Psoas muscle (tissue), 8 donors: ENCODE data around the gene MRAP. TPM values are rescaled to one million over a fixed set of nuclear protein-coding genes. Genes with fewer than 3 reads are reported as not detected.
A peak's percentile ranks its signal among the peaks of the same experiment; 100 is the strongest.

Source experiments
- ATAC-seq, 4 donors: fragments of 200-7000 bp; cut with Tn5 transposase; one replicate each; pipeline ENCODE4 v1.9.1; 2020; ENCODE audit warnings: moderate library complexity in 3 of 4, mild to moderate bottlenecking in 2 of 4
- DNase-seq, 2 donors: peaks; one replicate each; pipeline ENCODE4 v3.0.0-alpha.2; 2020
- H3K27ac ChIP-seq: fragments of 200-600 bp; one replicate; pipeline ENCODE4 v1.8.0; 2022
- H3K27me3 ChIP-seq, 3 donors: fragments of 200-600 bp in 1 of 3; one replicate each; pipeline versions ENCODE4 v1.6.1 to v1.8.0; 2013 to 2022; ENCODE audit warnings: low read length in 2 of 3, mild to moderate bottlenecking in 2 of 3, moderate library complexity in 1 of 3; ENCODE audit not compliant: insufficient read depth in 3 of 3
- H3K36me3 ChIP-seq, 2 donors: fragments of 200-600 bp in 1 of 2; one replicate each; pipeline versions ENCODE4 v1.6.1 to v1.8.0; 2013 to 2022; ENCODE audit warnings: low read depth in 1 of 2, mild to moderate bottlenecking in 1 of 2, moderate library complexity in 1 of 2; ENCODE audit not compliant: insufficient read depth in 1 of 2
- H3K4me1 ChIP-seq: fragments of 200-600 bp; one replicate; pipeline ENCODE4 v1.8.0; 2022
- H3K4me3 ChIP-seq: fragments of 200-600 bp; one replicate; pipeline ENCODE4 v1.8.0; 2022; ENCODE audit warnings: mild to moderate bottlenecking
- H3K9me3 ChIP-seq: fragments of 200-600 bp; one replicate; pipeline ENCODE4 v1.8.0; 2022
- CTCF ChIP-seq: fragments of 200-600 bp; IDR thresholded peaks from one replicate; pipeline ENCODE4 v1.8.0; 2022; ENCODE audit warnings: antibody characterized with exemption
- WGBS, 3 donors: extraction: QIAGEN DNeasy Blood & Tissue Kit; methylation state at CpG; one replicate each; pipeline versions ENCODE4 v1.1.6 to v1.1.7; 2013; 5-methylcytosine and 5-hydroxymethylcytosine counted together
- intact Hi-C, 2 donors: fragments of 100-400 bp; cut with DNase I; formaldehyde crosslinking; loops; one replicate each; pipeline versions ENCODE4 v1.11.0 to v1.14.2; 2022
- long read RNA-seq, 2 donors: library from polyadenylated mRNA; unstranded; transcript quantifications; one replicate each; pipeline ENCODE4 v2.0.0, GENCODE V29; 2021
- polyA plus RNA-seq, 3 donors: library from polyadenylated mRNA; stranded (reverse); fragments of 200-250 nt; gene quantifications; one replicate each; pipeline ENCODE4 v1.2.3, GENCODE V29; 2013
- total RNA-seq, 4 donors: library from RNA; stranded (reverse); fragmentation: NEBNext Ultra II Directional in 2 of 4; extraction: Animal tissue kit (Norgen Biotek cat#: 25700) in 2 of 4; gene quantifications; one replicate each; pipeline versions ENCODE4 v1.2.1 to v1.2.4, GENCODE V29; 2021 to 2023
- donor health status: healthy with polysubstance abuse.
- donor health status: DM: no; HTN: no; CAD: no; lungs with moderate emphysema.
- donor health status: Bipolar disorder and iron deficiency.
- donor health status: healthy.
- donor health status: DM: yes; HTN: yes; CAD: no.
- donor health status: DM: no; HTN: no; CAD: no.
- donor health status: DM: no; HTN: no; CAD: no.
- donor health status: DM: yes; HTN: yes; CAD: no.

MRAP gene
- total RNA-seq (under 1 TPM in 2 of 4 donors, not detected in 2; 0.23 to 0.37 TPM), polyA plus RNA-seq (1 to 10 TPM in 1 of 3 donors, under 1 TPM in 2; 0.16 to 3.1 (median 0.41) TPM)
- long read RNA-seq, donor 1, partial matches to known transcripts, result 0 of 1 reads
- long read RNA-seq, donor 1, other reads (novel, unspliced or antisense), result 1 of 1 reads
- long read RNA-seq, donor 2, partial matches to known transcripts, result 0 of 1 reads
- long read RNA-seq, donor 2, other reads (novel, unspliced or antisense), result 0 of 1 reads

GRCh38 chr21:32298658-32299081, at the start of gene MRAP:
TSS of gene MRAP (plus strand) at chr21:32298855. CDS start at chr21:32298972, 117 bp downstream.
- H3K27ac ChIP-seq, result no peak within 1 kb of the TSS
- TF ChIP-seq CTCF, result no peak
- WGBS, 3 donors, result 89 to 91% (median 89%) methylated on average over 14 of the region's 14 CpGs

GRCh38 chr21:32249511-32250280, 49.0 kb upstream of the MRAP start:
- H3K36me3 ChIP-seq, result no peaks in the 10 kb centered on the region
- no peak for DNase-seq
- intact Hi-C loops, result no loop called here
- peaks cover 0 to 9% (median 0%) of the 10 kb centered on the region in 3 donors for H3K27me3 ChIP-seq
- TF ChIP-seq CTCF, result no peak
- H3K9me3 ChIP-seq, result no peaks in the 10 kb centered on the region
- no peak overlapping the region for H3K4me3 ChIP-seq
- no peak overlapping the region for H3K27ac ChIP-seq
- H3K4me1 ChIP-seq, result no peaks in the 10 kb centered on the region
- WGBS, 3 donors, result 39 to 52% (median 46%) methylated on average over 15 of the region's 15 CpGs
- ATAC-seq, result no peak

More at GRCh38 chr21:32298658-32299081, at the start of gene MRAP:
- Histone ChIP-seq H3K27me3 (no peaks in the 10 kb centered on the region), H3K4me3 (no peak within 1 kb of the TSS), H3K4me1 (no peaks in the 10 kb centered on the region), H3K9me3 (no peaks in the 10 kb centered on the region), H3K36me3 (peaks cover 0 to 7% of the 10 kb centered on the region in 2 donors)
- ATAC-seq, result peak in 1 of 4 donors; percentile 20
- intact Hi-C loops, result no loop called here
- no peak for DNase-seq

- DNase-seq (no peak), ATAC-seq (no peak)
- H3K4me1 ChIP-seq, result no peaks in the 10 kb centered on the region
- peaks cover 0 to 10% (median 0%) of the 10 kb centered on the region in 3 donors for H3K27me3 ChIP-seq
- no peak for TF ChIP-seq CTCF
- no peak overlapping the region for H3K27ac ChIP-seq
- no peak overlapping the region for H3K4me3 ChIP-seq
- H3K9me3 ChIP-seq, result no peaks in the 10 kb centered on the region
- intact Hi-C loops, result no loop called here
- no peaks in the 10 kb centered on the region for H3K36me3 ChIP-seq
These were observed 46.5 kb upstream of the MRAP start for GRCh38 chr21:32252136-32252535.

GRCh38 chr21:32253215-32253641, 45.4 kb upstream of the MRAP start:
- no peaks in the 10 kb centered on the region for H3K4me1 ChIP-seq
- H3K36me3 ChIP-seq, result no peaks in the 10 kb centered on the region
- H3K9me3 ChIP-seq, result no peaks in the 10 kb centered on the region
- DNase-seq (peak in 1 of 2 donors; percentile 30), ATAC-seq (no peak)
- intact Hi-C loops, result no loop called here
- H3K27me3 ChIP-seq, result peaks cover 0 to 10% (median 0%) of the 10 kb centered on the region in 3 donors
- no peak overlapping the region for H3K4me3 ChIP-seq
- no peak overlapping the region for H3K27ac ChIP-seq
- no peak for TF ChIP-seq CTCF
- WGBS, 3 donors, result 69 to 77% (median 72%) methylated on average over 7 of the region's 7 CpGs
